ENCODE results near the gene TMEM212.
"Not testable (repeated sequence)": the region's sequence is repeated elsewhere in the genome, so short reads cannot be mapped to it uniquely, and the experiment has no call there.

The TMEM212 gene

DNA sequence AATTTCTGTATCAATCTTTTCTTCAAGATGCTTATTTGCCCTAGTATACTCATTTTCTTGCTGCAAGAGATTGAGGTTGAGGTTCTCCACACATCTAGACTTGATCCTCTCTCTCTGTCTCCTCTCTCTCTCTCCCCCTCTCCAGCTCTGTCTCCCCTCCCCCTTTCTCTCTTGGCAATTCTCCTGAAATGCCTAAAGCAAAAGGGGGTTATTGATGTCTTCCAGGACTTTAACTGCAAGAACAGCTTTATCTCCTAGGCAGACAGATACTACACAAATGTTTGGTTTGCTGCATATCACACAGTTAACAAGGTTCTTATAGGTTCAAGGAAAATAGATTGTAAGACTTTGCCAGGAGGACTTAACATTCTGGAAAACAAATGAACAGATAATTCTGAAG is 52.1 kb downstream of the TMEM212 start:
- DNase-seq, result no peak

DNA sequence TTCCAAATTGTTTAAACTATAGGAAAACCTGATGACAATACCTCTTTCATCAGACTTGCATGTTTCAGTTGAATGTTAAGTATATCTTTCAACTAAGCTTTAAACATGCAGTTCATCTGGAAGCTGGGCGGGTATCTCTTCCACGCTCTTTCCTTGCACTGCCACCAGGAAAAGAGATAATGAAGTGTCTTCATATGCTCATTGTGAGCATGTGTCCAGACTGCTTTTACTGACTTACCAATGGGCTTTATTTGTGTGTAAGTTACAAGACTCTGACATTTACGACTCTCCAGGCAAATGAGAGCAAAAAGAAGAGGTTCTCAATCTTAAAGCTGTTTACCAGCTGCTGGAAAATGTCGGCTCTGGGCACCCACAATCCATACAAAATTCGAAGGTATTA is 52.8 kb downstream of the TMEM212 start:
- no peak for DNase-seq

DNA sequence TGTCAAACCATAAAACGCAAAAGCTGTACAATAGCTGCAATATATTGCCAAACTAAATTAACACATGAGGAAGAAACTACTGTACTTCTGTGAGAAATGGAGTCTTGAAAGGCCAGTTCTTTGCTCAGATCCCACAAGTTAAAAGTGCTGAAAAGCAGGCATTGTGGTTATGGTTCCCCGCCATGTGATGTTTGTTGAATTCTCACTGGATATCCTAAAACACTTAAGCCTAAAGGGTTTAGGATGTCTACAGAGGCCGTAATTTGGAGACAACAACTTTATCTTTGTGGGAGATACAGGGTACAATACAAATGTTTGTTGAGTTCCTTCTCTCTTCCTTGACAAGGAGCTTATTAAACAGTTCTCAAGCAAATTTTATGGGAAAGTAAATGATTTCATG is 53.2 kb downstream of the TMEM212 start:
- no peak for DNase-seq

DNA sequence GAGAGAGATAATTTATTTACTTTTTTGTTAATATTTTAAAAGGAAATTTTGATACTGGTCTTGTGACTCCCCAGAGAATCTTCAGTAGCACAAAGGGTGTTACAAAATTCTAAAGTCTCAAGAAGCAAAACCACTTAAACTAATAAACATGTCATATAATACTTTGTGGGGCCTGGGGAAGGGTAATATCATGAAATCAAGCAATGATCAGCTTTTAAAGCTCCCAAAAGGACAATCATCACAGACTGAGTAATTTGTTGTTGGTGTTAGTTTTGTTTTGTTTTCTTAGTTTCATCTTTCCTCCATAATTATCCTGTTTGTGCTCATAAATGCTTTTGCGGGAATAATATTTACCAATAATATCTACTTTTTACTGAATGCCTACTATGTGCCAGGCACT is 55.0 kb downstream of the TMEM212 start:
- DNase-seq, result no peak

DNA sequence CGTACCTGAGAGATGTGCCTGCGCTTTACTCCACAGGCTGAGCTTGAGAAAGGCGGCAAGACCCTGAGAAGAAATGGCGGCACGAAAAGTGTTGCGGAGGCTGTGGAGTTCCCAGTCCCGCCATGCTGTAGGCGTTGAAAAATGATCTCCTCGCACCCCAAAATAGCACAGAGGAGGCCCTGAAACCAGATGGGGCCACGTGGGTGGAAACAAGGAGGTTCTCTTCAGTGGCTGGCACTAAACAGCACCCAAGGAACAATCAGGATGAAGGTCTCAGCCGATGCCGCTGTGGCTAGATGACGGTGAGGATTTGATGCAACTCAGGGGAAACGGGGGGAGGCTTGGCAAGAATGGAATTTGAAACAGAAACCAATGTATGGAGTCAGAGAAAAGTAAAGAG is 57.3 kb downstream of the TMEM212 start:
- DNase-seq, result no peak

DNA sequence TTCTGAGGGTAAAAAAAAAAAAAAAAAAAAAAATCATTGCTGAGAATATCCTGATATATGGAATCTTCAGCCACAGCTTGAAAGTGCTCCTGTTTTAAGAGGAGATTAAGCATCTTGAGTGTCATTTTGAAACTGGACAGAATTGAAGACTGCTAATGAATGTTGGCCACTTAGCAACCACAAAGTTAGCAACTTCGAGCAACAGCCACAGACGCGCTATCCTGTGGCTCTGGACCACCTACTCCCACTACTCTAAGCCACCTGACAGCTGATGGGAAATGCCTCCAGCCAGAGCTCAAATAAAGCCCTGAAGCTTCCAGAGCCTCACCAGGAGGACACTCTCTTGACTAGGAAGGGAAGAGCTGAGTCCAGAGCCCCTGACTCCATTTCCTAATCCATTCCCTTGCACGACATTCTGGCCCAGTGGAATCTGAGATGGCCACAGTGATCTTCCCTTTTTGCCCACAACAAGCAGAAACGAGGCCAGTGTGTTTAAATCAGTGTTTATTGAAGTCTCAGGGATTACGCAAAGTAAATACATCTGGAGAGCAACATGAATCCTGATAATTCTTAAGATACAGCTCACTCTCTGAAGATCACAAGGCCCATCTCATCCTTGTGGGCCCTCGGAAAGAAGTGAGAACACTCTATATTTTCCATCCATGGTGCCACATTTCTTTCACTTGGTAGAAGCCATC is 58.6 kb downstream of the TMEM212 start:
- no peak for DNase-seq

DNA sequence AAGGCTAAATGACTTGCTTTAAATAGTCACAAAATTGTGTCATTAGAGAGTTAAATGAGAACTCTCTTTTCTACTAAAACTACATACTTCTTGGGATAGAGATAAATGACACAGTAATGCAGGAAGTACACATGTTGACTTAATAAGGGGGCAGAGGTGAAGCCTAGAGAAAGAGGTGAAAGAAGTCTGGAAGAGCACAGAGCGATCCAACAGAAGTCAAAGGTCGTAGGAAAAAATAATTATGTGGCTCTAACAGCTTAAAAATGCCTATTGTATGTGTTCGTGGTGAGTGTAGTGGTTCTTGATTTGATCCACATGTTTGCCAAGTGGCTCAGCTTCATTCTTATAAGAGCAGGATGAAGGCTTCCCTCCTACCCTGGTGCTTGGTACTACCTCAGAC is 61.7 kb downstream of the TMEM212 start:
- DNase-seq, result no peak

DNA sequence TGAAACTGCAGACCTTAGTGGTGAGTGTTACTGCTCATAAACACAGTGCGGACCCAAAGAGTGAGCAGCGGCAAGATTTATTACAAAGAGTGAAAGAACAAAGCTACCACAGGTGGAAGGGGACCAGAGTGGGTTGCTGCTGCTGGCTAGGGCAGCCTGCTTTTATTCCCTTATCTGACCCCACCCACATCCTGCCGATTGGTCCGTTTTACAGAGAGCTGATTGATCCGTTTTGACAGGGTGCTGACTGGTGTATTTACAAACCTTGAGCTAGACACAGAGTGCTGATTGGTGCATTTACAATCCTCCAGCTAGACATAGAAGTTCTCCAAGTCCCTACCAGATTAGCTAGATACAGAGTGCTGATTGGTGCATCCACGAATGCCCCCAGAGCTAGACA is 63.4 kb downstream of the TMEM212 start:
- not testable (repeated sequence) for DNase-seq

DNA sequence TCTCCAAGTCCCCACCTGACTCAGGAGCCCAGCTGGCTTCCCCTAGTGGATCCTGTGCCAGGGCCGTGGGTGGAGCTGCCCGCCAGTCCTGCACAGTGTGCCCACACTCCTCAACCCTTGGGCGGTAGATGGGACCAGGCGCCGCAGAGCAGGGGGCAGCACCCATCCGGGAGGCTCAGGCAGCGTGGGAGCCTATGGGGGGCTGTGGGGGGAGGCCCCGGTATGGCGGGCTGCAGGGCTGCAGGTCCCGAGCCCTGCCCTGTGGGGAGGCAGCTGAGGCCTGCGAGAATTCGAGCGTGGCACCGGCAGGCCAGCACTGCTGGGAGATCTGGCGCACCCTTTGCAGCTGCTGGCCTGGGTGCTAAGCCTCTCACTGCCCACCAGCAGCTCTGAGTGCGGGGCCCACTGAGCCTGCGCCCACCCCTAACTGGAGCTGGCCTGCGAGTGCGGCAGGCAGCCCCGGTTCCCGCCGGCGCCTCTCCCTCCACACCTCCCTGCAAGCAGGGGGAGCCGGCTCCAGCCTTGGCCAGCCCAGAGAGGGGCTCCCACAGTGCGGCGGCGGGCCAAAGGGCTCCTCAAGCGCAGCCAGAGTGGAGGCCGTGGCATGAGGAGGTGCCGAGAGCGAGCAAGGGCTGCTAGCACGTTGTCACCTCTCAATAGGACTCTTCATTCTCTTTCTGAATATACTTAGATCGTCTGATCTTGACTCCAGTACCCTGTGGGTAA is 64.0 kb downstream of the TMEM212 start:
- DNase-seq, result no peak

DNA sequence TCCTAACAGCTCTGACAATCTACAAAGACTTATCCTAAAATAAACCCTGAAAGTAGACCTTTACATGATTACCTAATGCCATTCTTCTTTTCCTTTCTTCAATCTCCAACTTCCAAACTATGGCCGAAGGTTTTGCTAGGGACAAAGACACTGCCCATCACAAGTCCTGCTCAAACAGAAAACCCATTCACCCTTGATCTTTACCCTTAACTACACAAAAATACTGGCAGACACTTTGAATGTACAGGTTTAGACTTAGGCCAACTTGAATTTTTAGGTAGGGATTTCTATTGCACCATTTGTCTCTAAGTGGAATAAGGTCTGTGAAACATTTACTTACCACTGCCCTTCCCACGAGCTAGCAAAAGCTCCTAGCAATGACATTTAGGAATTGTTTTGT is 64.6 kb downstream of the TMEM212 start:
- DNase-seq, result no peak

DNA sequence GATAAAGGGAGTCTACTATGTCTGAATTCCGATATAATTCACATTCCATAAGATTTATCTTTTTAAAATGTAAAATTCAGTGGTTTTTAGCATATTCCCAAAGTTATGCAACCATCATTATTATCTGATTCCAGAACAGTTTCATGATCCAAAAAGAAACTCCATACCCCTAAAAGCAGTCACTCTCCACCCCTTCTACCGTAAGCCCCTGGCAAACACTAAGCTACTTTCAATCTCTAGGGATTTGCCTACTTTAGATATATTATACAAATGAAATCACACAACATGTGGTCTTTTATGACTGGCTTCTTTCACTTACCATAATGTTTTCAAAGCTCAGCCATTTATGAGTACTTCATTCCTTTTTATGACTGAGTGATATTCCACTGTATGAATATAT is 65.6 kb downstream of the TMEM212 start:
- no peak for DNase-seq
